Measurements from ENCODE around the gene IFNA5. TPM values are rescaled to one million over a fixed set of nuclear protein-coding genes. Genes with fewer than 3 reads are reported as not detected.
A peak's percentile ranks its signal among the peaks of the same experiment; 100 is the strongest.

Gene IFNA5
- total and polyA plus RNA-seq, 2 of the 13 experiments (the other 11 are each of a cell fraction or from before 2014, with no cell fraction given): not detected

- TF ChIP-seq LBX2 (CRISPR knock-in tag; IDR thresholded peaks at IDR 0.05; ENCODE audit: borderline replicate concordance) (no peak), ZNF687 (CRISPR knock-in tag; IDR thresholded peaks at IDR 0.05) (no peak), ZNF333 (CRISPR knock-in tag; IDR thresholded peaks at IDR 0.05; ENCODE audit: borderline replicate concordance) (no peak)
These were observed 26.7 kb upstream of the IFNA5 start (continued) for GRCh38 chr9:21331676-21332402.

DNA sequence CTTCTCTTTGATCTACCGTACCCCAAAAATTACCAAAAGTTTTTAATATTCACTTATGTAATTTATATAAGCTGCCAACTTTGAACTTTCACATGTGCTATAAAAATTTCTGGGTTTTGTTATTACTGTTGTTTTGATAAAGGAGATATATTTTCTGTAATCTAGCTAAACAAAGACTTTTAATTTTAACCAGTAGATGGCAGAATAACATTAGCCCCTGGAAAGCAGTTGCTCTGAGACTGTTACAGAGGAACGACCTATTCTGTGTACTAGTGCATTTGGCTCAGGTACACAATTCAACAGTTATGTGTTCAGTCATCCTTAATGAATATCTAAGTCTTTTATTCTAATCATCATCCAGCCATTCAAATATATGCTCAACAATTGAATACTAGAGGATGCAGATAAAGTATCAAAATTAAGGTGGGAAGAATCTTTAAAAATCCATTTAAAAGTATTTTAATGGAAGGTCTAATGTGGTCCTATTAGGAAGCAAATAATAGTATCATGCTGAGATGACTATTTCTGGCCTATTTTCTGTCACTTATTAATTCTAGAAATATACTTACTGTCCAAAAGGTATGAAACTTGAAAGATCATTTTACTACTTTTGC lies 21.5 kb upstream of the IFNA5 start:
- H4K20me1 ChIP-seq (ENCODE audit: insufficient read depth, low read length): peaks cover 6% of the 10 kb centered on the region; the same call in 1 of the 2 replicates
- FAIRE-seq (peak; percentile 79), DNase-seq (ENCODE audit: low spot score) (peak; percentile 39), ATAC-seq (peak; percentile 90)
- H3K79me2 ChIP-seq (ENCODE audit: insufficient read depth, low read length): peaks cover 2% of the 10 kb centered on the region
- H3K4me1 ChIP-seq (ENCODE audit: insufficient read depth, low read length): peaks cover 3% of the 10 kb centered on the region; the same call in 1 of the 2 replicates
- H3K27me3 ChIP-seq (ENCODE audit: control insufficient read depth in 1 of 2, insufficient read depth in 2 of 2, low read length in 2 of 2): no peaks in the 10 kb centered on the region
- intact Hi-C loops (cut with micrococcal nuclease; ENCODE audit: unreplicated experiment): loop anchor here (1.0 to 2.0 kb wide), 3 partner anchors 70 to 462 kb away; no protein-coding TSS in a partner anchor
- POLR2A ChIA-PET: interaction anchor here (1.0 kb wide), 1 partner anchor 9 kb away, joined by 7 read pairs; the partner anchor contains the start of gene KLHL9
- in situ Hi-C loops (cut with HindIII; ENCODE audit: extremely low pct_ligation_motif_present, low pct_unique_long_range_greater_than_20kb): no loop called here
- H2AFZ ChIP-seq (ENCODE audit: low read length): no peak overlapping the region
- no peaks in the 10 kb centered on the region for H3K9me3 ChIP-seq (ENCODE audit: low read length)
- no peak overlapping the region for H3K9ac ChIP-seq (ENCODE audit: insufficient read depth, low read depth, low read length)
- CTCF ChIA-PET (ENCODE audit: low intra/inter-chr PET ratio, low total read pairs): interaction anchor here (0.7 to 2.2 kb wide), 3 partner anchors 69 to 463 kb away, joined by 4 to 23 read pairs (median 5); no protein-coding TSS in a partner anchor
- no peak overlapping the region for H3K4me2 ChIP-seq (ENCODE audit: low read depth, low read length)
- BruUV-seq (replicated peaks): no TSS peak
- 48% methylated on average over 2 of the region's 2 CpGs for WGBS (ENCODE audit: low lambda C conversion rate)
- H3K27ac ChIP-seq (ENCODE audit: extremely low read length, insufficient read depth, low read length): no peak overlapping the region
- peaks cover 0 to 11% of the 10 kb centered on the region in 2 experiments; a peak in 1 of 5 replicates for H3K36me3 ChIP-seq (replicated peaks in 1 of 2; ENCODE audit: control insufficient read depth in 1 of 2, insufficient read depth in 2 of 2, low read length in 2 of 2)
- no peak overlapping the region for H3K4me3 ChIP-seq (replicated peaks in 1 of 3; ENCODE audit: insufficient read depth in 1 of 3, low read depth in 2 of 3, low read length in 3 of 3)
- TF ChIP-seq SMC3 (IDR thresholded peaks at IDR 0.05; ENCODE audit: low read length) (peak; percentile 49), STAG1 (CRISPR knock-in tag; IDR thresholded peaks at IDR 0.05) (peak; percentile 68), CREB1 (IDR thresholded peaks at IDR 0.05) (no peak), CREB1 (CRISPR knock-in tag; IDR thresholded peaks at IDR 0.05) (no peak), ZNF768 (CRISPR knock-in tag; IDR thresholded peaks at IDR 0.05) (no peak), RAD21 (CRISPR knock-in tag; IDR thresholded peaks at IDR 0.05) (0 out of 2 replicates have a peak, but pooled peaks have one; percentile 21), AHR (CRISPR knock-in tag; IDR thresholded peaks at IDR 0.05) (no peak), CTCF (CRISPR knock-in tag; IDR thresholded peaks at IDR 0.05) (peak; percentile 66)
- TF ChIP-seq, protein P1, sequence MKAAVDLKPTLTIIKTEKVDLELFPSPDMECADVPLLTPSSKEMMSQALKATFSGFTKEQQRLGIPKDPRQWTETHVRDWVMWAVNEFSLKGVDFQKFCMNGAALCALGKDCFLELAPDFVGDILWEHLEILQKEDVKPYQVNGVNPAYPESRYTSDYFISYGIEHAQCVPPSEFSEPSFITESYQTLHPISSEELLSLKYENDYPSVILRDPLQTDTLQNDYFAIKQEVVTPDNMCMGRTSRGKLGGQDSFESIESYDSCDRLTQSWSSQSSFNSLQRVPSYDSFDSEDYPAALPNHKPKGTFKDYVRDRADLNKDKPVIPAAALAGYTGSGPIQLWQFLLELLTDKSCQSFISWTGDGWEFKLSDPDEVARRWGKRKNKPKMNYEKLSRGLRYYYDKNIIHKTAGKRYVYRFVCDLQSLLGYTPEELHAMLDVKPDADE (CRISPR knock-in tag; IDR thresholded peaks at IDR 0.05): no peak

Data from HepG2 (cell line).